Endothelial cell of umbilical vein (primary cell): ENCODE measurements around the gene UBE2K.

ENCODE experiments used
- FOS ChIP-seq: IDR thresholded peaks from 2 replicates; pipeline ENCODE4 v1.6.1; 2011; ENCODE audit warnings: mild to moderate bottlenecking, low read length, moderate library complexity, borderline replicate concordance; ENCODE audit not compliant: insufficient read depth
- JUN ChIP-seq: IDR thresholded peaks from 2 replicates; pipeline ENCODE4 v1.6.1; 2011; ENCODE audit warnings: borderline replicate concordance, low read depth; ENCODE audit not compliant: insufficient read length, insufficient read depth
- POLR2A ChIP-seq: IDR thresholded peaks from 2 replicates; pipeline ENCODE4 v1.6.1; 2012; ENCODE audit warnings: low read depth, mild to moderate bottlenecking, control low read depth, low read length
- POLR2AphosphoS5 ChIP-seq: IDR thresholded peaks from 2 replicates; pipeline ENCODE4 v1.6.1; 2012; ENCODE audit warnings: low read depth, mild to moderate bottlenecking, control low read depth, low read length, moderate library complexity; ENCODE audit not compliant: insufficient read depth
- TF ChIP-seq, protein P1 (sequence below), 2 donors: IDR thresholded peaks; 1 replicate in 1 of 2; 2 replicates in 1 of 2; pipeline ENCODE4 v1.5.1; 2011; ENCODE audit warnings: low read length in 2 of 2, mild to moderate bottlenecking in 2 of 2, moderate library complexity in 2 of 2, control low read depth in 1 of 2, inconsistent platforms in 1 of 2, low read depth in 1 of 2; ENCODE audit not compliant: insufficient read depth in 1 of 2; ENCODE audit errors: extremely low read depth in 1 of 2

GRCh38 chr4:39825741-39826231, 127.8 kb downstream of the UBE2K start:
- TF ChIP-seq POLR2A (no peak), JUN (no peak), FOS (peak; percentile 6), POLR2AphosphoS5 (no peak)
- TF ChIP-seq, protein P1, sequence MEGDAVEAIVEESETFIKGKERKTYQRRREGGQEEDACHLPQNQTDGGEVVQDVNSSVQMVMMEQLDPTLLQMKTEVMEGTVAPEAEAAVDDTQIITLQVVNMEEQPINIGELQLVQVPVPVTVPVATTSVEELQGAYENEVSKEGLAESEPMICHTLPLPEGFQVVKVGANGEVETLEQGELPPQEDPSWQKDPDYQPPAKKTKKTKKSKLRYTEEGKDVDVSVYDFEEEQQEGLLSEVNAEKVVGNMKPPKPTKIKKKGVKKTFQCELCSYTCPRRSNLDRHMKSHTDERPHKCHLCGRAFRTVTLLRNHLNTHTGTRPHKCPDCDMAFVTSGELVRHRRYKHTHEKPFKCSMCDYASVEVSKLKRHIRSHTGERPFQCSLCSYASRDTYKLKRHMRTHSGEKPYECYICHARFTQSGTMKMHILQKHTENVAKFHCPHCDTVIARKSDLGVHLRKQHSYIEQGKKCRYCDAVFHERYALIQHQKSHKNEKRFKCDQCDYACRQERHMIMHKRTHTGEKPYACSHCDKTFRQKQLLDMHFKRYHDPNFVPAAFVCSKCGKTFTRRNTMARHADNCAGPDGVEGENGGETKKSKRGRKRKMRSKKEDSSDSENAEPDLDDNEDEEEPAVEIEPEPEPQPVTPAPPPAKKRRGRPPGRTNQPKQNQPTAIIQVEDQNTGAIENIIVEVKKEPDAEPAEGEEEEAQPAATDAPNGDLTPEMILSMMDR (IDR thresholded peaks at IDR 0.05; ENCODE audit: extremely low read depth in 1 of 2, insufficient read depth in 1 of 2, low read depth in 1 of 2, low read length in 2 of 2): no peak
